Measurements from ENCODE around the gene UCP3.
"Not testable (repeated sequence)": the region's sequence is repeated elsewhere in the genome, so short reads cannot be mapped to it uniquely, and the experiment has no call there.

The UCP3 gene

DNA sequence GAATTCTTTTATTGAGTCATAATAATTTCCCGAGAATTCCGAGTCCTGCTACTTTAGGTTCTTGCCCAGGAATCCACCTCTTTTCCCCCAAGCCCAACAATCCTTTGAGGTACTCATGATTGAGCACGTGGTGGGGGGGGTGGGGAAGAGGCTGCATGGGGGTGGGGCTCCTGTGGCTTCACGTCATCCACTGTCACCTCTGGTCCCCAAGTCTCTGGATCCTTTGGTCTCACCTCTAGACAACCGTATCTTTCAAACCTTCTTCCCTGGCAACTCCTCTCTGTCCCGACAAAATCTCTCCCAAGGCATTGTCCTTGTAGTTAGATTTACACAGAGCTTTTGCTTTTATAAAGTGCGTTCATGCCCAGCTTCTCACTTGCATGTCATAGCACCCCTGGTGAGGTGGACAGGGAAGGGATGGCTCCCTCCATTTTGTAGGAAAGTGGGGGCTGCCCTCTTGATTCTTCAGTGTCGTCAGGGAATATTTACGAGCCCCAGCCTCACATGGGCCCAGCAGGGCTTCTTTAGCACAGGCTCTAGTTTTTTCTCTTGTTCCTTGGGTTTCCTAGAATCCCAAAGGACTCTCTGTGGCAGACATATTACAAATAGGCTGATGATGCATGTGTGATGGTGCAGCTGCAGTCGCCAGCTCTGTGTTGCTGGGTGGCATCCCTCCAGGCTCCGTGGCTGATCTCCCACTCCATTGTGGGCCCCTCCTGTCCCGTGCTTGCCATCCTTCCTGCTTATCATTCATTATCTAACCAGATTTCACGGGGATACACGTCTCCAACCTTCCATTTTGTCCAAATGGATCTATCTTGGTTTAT lies 8.4 kb downstream of the UCP3 start:
- FAIRE-seq = no peak
- no peak for DNase-seq (ENCODE audit: insufficient read length, low spot score)
- TF ChIP-seq POLR2A (IDR thresholded peaks at IDR 0.05; ENCODE audit: low read depth, low read length) = no peak

GRCh38 chr11:73999581-74000306 lies 9.1 kb downstream of the UCP3 start:
- FAIRE-seq = no peak
- DNase-seq (ENCODE audit: insufficient read length, low spot score) = no peak
- no peak for TF ChIP-seq POLR2A (IDR thresholded peaks at IDR 0.05; ENCODE audit: low read depth, low read length)

DNA sequence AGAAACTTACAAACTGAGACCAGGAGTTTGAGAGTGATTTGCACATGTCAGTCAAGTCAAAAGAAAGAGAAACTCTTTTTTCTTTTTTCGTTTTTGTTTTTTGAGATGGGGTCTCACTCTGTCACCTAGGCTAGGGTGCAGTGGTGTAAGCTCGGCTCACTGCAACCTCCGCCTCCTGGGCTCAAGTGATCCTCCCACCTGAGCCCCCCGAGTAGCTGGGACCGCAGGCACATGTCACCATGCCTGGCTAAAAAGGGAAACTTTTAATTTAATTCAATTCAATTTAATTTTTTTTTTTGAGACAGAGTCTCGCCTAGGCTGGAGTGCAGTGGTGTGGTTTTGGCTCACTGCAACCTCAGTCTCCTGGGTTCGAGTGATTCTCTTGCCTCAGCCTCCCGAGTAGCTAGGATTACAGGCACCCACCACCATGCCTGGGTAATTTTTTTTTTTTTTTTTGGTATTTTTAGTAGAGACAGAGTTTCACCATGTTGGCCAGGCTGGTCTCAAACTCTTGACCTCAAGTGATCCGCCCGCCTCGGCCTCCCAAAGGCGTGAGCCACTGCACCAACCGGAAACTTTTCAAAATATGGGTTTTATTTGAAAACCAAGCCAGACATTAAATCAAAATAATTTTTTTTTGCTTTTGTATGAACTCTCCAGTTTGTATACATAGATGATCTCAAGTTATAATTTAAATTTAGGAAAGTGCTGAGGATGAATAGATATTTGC lies 9.9 kb downstream of the UCP3 start:
- TF ChIP-seq POLR2A (IDR thresholded peaks at IDR 0.05; ENCODE audit: low read depth, low read length) = no peak
- DNase-seq (ENCODE audit: insufficient read length, low spot score) (no peak), FAIRE-seq (no peak)

GRCh38 chr11:73997120-73997770 lies 11.6 kb downstream of the UCP3 start:
- DNase-seq (ENCODE audit: insufficient read length, low spot score) (no peak), FAIRE-seq (no peak)
- TF ChIP-seq POLR2A (IDR thresholded peaks at IDR 0.05; ENCODE audit: low read depth, low read length) = no peak

DNA sequence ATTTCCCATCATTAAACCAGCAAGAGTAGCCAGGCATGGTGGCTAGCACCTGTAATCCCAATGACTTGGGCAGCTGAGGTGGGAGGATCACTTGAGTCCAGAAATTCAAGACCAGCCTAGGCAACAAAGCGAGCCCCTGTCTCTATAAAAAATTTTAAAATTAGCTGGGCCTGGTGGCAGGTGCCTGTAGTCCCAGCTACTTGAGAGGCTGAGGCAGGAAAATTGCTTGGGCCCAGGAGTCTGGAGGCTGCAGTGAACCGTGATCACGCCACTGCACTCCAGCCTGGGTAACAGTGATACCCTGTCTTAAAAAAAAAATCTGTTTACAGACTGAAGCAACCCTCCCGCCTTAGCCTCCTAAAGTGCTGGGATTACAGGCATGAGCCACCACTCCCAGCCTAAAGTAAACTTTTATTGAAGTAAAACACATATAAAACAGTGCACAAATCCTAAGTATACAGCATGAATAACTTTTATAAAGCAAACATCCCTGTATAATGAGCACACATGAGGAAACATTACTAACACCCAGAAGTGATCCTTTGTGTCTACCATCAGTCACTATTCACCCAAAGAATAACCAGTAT lies 12.6 kb downstream of the UCP3 start:
- FAIRE-seq = no peak
- no peak for TF ChIP-seq POLR2A (IDR thresholded peaks at IDR 0.05; ENCODE audit: low read depth, low read length)
- DNase-seq (ENCODE audit: insufficient read length, low spot score) = no peak

DNA sequence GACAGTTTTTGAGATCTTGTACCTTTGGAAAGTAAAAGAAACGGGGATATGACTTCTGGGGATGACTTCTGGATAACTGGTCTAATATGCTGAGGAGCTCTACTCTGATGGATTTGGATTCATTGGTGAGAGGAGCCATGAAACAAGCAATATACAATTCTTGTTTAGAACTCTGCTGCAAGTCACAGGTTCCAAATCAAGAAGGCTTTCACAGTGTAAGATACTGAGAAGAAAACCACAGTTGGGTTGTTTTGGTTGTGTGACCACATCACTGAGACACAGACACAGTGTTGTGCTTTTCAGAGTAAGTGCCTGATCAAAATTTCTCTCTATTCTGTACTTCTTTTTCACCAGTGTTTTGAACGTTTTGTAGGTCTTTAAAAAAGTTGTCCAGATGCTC lies 13.2 kb downstream of the UCP3 start:
- FAIRE-seq (no peak), DNase-seq (ENCODE audit: insufficient read length, low spot score) (no peak)
- no peak for TF ChIP-seq POLR2A (IDR thresholded peaks at IDR 0.05; ENCODE audit: low read depth, low read length)

DNA sequence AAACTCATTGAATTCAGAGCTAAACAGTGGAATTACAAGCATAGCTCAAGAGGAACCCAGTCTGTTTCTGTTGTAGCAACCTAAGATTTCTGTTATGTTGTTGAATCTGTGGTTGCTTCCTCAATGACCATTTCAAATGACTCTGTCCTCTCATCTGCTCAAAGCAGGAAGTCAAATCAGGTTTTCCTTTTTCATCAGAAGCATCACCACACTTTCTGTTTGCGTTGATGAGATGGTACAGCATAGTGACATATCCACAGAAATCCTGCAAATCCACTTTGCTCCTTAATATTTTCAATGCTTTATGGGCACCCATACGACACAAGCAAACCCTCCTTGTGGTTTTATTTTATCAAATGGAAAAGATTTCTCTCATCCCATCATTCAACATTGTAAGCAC lies 13.6 kb downstream of the UCP3 start:
- no peak for TF ChIP-seq POLR2A (IDR thresholded peaks at IDR 0.05; ENCODE audit: low read depth, low read length)
- no peak for DNase-seq (ENCODE audit: insufficient read length, low spot score)
- FAIRE-seq = no peak

DNA sequence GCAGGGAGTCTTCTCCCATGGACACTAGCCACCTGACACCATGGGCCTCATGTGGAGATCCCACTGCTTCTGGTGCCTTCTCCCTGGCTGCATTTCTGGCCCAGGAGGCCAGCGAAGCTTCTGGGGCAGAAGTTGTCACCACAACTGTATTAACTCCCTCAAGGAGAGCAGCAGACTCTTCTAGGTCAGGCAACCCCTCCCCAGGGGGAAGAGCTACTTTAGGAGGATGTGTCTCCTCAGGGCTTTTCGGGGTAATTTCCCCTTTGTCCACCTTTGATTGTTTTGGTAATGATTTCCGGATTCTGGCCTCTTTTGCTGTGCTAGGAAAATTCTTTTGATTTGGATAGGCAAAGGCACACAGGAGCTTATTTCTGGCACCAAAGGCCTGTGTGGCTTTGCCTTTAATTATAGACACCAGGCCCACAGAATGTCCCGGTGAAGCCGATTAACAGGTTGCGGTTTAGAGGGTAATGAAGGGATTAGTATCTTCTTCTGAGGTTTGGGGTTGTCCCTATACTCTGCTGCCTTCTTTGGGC lies 17.3 kb downstream of the UCP3 start:
- FAIRE-seq (no peak), DNase-seq (ENCODE audit: insufficient read length, low spot score) (no peak)
- TF ChIP-seq POLR2A (IDR thresholded peaks at IDR 0.05; ENCODE audit: low read depth, low read length) = no peak

- TF ChIP-seq POLR2A (IDR thresholded peaks at IDR 0.05; ENCODE audit: low read depth, low read length) = no peak
- DNase-seq (ENCODE audit: insufficient read length, low spot score) (no peak), FAIRE-seq (no peak)
These were observed 18.2 kb downstream of the UCP3 start for GRCh38 chr11:73990730-73991129.

- no peak for DNase-seq (ENCODE audit: insufficient read length, low spot score)
- no peak for TF ChIP-seq POLR2A (IDR thresholded peaks at IDR 0.05; ENCODE audit: low read depth, low read length)
- no peak for FAIRE-seq
These were observed 19.7 kb downstream of the UCP3 start for GRCh38 chr11:73989156-73989555.

- no peak for TF ChIP-seq POLR2A (IDR thresholded peaks at IDR 0.05; ENCODE audit: low read depth, low read length)
- DNase-seq (ENCODE audit: insufficient read length, low spot score) = no peak
- FAIRE-seq = no peak
These were observed 20.7 kb downstream of the UCP3 start for GRCh38 chr11:73988227-73988626.

GRCh38 chr11:73985661-73986060 lies 23.2 kb downstream of the UCP3 start:
- not testable (repeated sequence) for FAIRE-seq; DNase-seq (ENCODE audit: insufficient read length, low spot score)

DNA sequence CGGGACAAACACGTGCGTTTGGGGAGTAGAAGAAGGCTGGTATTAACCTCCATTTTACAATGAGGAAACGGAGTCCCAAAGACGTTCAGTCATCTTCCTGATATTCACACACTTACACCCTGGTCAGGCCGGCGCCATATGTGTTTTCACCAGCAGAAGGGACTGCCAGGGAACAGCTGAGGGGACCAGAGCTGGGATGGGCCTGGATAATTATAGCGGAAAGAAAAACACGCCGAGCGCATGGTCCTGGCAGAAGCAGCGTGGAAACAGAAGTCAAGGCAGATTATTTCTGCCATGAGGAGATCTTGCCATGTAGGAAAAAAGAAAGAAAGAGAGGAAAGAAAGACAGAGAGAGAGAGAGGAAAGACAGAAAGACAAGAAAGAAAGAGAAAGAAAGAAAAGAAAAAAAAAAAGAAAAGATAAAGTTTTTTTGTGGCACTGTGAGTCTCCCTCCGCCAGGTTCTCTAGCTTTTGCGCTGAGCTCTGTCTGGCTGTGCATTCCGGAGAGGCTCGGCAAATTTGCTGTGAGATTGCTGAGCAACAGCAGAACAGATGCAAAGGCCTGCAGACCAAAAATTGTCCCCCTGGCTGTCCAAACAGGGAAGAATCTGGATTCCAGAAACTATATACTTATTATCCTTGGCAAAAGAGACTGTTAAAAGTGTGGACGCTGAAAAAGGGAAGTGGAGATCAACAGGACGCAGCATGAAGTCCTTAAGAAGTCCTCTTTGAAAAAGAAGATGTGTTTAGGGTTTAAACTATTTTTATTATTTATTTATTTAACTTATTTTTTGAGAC lies 24.9 kb downstream of the UCP3 start:
- no peak for TF ChIP-seq POLR2A (IDR thresholded peaks at IDR 0.05; ENCODE audit: low read depth, low read length)
- DNase-seq (ENCODE audit: insufficient read length, low spot score) (no peak), FAIRE-seq (no peak)

Measured in H54 (cell line).